HEK293T (cell line): ENCODE measurements around the gene PM20D2.

Experiments used
- CTCF ChIA-PET: fragments of 350-600 bp; formaldehyde crosslinking; extraction: SDS; loops from one replicate; lab custom pipeline; 2021; ENCODE audit warnings: antibody characterized with exemption, inconsistent platforms; lab: Yijun Ruan, JAX
- POLR2A ChIA-PET: fragments of 350-600 bp; formaldehyde crosslinking; extraction: SDS; loops from one replicate; lab custom pipeline; 2020; ENCODE audit warnings: antibody characterized with exemption, inconsistent platforms; lab: Yijun Ruan, JAX
- DNase-seq: peaks from one replicate; pipeline ENCODE4 v3.0.0; 2012; ENCODE audit warnings: mixed read lengths; ENCODE audit errors: extremely low spot score
- ARNT ChIP-seq: fragments of 450-650 bp; IDR thresholded peaks from 2 replicates; pipeline ENCODE4 v1.6.1; 2017; ENCODE audit warnings: mild to moderate bottlenecking
- BHLHE40 ChIP-seq: fragments of 450-650 bp; IDR thresholded peaks from 2 replicates; pipeline ENCODE4 v1.6.1; 2016; ENCODE audit warnings: mild to moderate bottlenecking, moderate library complexity, borderline replicate concordance
- CTBP1 ChIP-seq: fragments of 450-650 bp; IDR thresholded peaks from 2 replicates; pipeline ENCODE4 v1.6.1; 2016; ENCODE audit warnings: borderline replicate concordance
- ELF4 ChIP-seq: fragments of 450-650 bp; IDR thresholded peaks from 2 replicates; pipeline ENCODE4 v1.6.1; 2017; ENCODE audit warnings: antibody characterized with exemption
- FOXA1 ChIP-seq: fragments of 450-650 bp; IDR thresholded peaks from 2 replicates; pipeline ENCODE4 v1.6.1; 2016; ENCODE audit warnings: mild to moderate bottlenecking
- FOXK2 ChIP-seq: fragments of 450-650 bp; IDR thresholded peaks from 2 replicates; pipeline ENCODE4 v1.6.1; 2016; ENCODE audit warnings: mild to moderate bottlenecking
- FOXM1 ChIP-seq: fragments of 450-650 bp; IDR thresholded peaks from 2 replicates; pipeline ENCODE4 v1.6.1; 2017; ENCODE audit warnings: mild to moderate bottlenecking, borderline replicate concordance
- HDGF ChIP-seq: fragments of 450-650 bp; IDR thresholded peaks from 2 replicates; pipeline ENCODE4 v1.6.1; 2017; ENCODE audit warnings: antibody characterized with exemption, borderline replicate concordance
- L3MBTL2 ChIP-seq: fragments of 450-650 bp; conservative IDR thresholded peaks from 2 replicates; pipeline ENCODE4 v1.6.1; 2016; ENCODE audit warnings: mild to moderate bottlenecking
- LEF1 ChIP-seq: fragments of 450-650 bp; IDR thresholded peaks from 2 replicates; pipeline ENCODE4 v1.6.1; 2017; ENCODE audit warnings: mild to moderate bottlenecking, borderline replicate concordance
- NFRKB ChIP-seq: fragments of 450-650 bp; IDR thresholded peaks from 2 replicates; pipeline ENCODE4 v1.6.1; 2016; ENCODE audit warnings: mild to moderate bottlenecking, moderate library complexity
- PKNOX1 ChIP-seq: fragments of 450-650 bp; IDR thresholded peaks from 2 replicates; pipeline ENCODE4 v1.6.1; 2016
- SP1 ChIP-seq: fragments of 450-650 bp; IDR thresholded peaks from 2 replicates; pipeline ENCODE4 v1.6.1; 2017
- SUZ12 ChIP-seq: fragments of 450-650 bp; IDR thresholded peaks from 2 replicates; pipeline ENCODE4 v1.6.1; 2016; ENCODE audit warnings: mild to moderate bottlenecking
- TARDBP ChIP-seq: fragments of 450-650 bp; IDR thresholded peaks from 2 replicates; pipeline ENCODE4 v1.6.1; 2016
- ZNF384 ChIP-seq: fragments of 450-650 bp; IDR thresholded peaks from 2 replicates; pipeline ENCODE4 v1.6.1; 2016

PM20D2 gene

DNA sequence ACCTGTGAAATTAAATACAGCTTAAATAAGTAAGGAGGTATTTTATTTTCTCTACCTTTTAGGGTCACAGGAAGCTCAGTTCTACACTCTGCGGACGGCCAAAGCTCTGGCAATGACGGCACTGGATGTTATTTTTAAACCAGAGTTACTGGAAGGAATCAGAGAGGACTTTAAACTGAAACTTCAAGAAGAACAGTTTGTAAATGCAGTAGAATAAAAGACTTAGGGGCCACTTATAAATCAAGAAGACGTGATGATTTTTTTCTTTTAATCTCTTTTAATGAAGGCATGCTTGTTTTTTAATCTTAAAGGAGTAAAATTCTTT lies 16.2 kb downstream of the PM20D2 start:
- POLR2A ChIA-PET = interaction anchor here (1.7 kb wide), 1 partner anchor 16 kb away, joined by 7 read pairs; the partner anchor contains the start of gene PM20D2
- no peak for DNase-seq
- CTCF ChIA-PET = no interaction called here
- TF ChIP-seq TARDBP = no peak
- TF ChIP-seq HDGF = no peak
- TF ChIP-seq ZNF384 = no peak
- no peak for TF ChIP-seq FOXK2
- no peak for TF ChIP-seq BHLHE40
- TF ChIP-seq SP1 = no peak
- no peak for TF ChIP-seq NFRKB
- TF ChIP-seq LEF1 = no peak
- TF ChIP-seq FOXM1 = no peak
- TF ChIP-seq L3MBTL2 = no peak
- TF ChIP-seq PKNOX1 = no peak
- TF ChIP-seq ELF4 = no peak
- TF ChIP-seq ARNT = no peak
- no peak for TF ChIP-seq CTBP1

DNA sequence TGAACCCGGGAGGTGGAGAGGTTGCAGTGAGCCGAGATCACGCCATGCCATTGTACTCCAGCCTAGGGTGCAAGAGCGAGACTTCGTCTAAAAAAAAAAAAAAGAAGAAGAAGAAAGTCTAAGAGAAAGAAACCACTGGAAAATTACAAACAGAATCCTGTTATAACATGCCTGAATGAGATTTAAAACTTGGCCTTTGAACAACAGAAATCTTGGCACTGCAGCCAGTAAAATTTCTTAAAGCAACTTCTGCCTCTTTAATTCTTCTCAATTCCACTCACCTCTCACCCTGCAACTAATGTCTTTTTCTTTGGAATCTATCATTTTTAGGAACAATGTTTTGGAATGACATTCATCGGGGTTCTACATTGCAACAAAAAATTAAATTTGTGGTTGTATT lies 26.3 kb downstream of the PM20D2 start:
- TF ChIP-seq LEF1 (no peak), TARDBP (no peak), NFRKB (no peak), SP1 (no peak), CTBP1 (no peak), ELF4 (no peak), SUZ12 (no peak), BHLHE40 (no peak), FOXM1 (no peak), ZNF384 (no peak), L3MBTL2 (no peak), HDGF (no peak)
- ChIA-PET POLR2A (no interaction called here), CTCF (no interaction called here)
- DNase-seq = no peak

DNA sequence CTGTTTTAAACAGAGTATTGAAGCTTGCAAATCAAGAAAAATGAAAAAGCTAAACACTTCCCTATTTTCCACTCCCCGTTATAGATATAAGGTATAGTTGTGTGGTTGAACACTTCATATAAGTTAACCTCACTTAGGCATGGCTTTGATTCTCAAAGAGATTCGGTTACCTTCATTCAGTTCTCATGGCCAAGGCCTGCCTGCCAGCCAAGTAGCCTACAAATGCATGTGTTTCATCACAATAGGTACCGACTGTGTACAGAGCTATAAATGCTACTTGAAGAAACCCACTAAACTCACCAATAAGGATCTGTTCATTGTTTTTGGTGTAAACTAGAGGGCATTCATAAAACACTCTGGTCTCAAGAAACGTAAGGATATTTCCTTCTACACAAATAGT lies 27.8 kb downstream of the PM20D2 start:
- POLR2A ChIA-PET = no interaction called here

GRCh38 chr6:89180112-89180511 lies 34.3 kb downstream of the PM20D2 start:
- ChIA-PET CTCF (no interaction called here), POLR2A (no interaction called here)
- TF ChIP-seq SP1 = no peak
- TF ChIP-seq CTBP1 = no peak
- TF ChIP-seq FOXM1 = no peak
- no peak for DNase-seq

More for the DNA sequence above, 27.8 kb downstream of the PM20D2 start:
- DNase-seq = no peak
- CTCF ChIA-PET = no interaction called here
- no peak for TF ChIP-seq CTBP1
- no peak for TF ChIP-seq ELF4
- TF ChIP-seq SUZ12 = no peak
- no peak for TF ChIP-seq LEF1
- TF ChIP-seq FOXM1 = no peak

- TF ChIP-seq FOXA1 (no peak), LEF1 (no peak)
- CTCF ChIA-PET = no interaction called here
- POLR2A ChIA-PET = interaction anchor here (1.1 kb wide), 1 partner anchor 101 kb away, joined by 3 read pairs; the partner anchor contains the start of gene PNRC1
Observed at GRCh38 chr6:89180971-89181370, 35.1 kb downstream of the PM20D2 start.

DNA sequence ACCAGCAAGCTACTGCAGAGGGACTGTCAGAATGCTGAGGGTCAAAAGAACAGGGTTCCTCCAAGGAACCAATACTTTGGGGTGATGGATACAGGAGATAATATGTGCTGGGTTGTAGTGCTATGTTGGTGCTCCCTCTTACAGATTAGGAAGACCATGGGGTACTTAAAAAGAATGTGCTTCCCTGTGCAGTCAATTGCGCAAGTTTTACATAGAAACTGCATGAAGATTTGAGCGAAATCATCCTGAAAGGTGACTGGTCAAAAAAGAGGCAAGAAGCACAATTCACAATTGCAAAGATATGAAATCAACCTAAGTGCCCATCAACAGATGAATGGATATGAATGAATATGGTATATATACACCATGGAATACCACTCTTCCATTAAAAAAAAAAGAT lies 37.4 kb downstream of the PM20D2 start:
- ChIA-PET CTCF (no interaction called here), POLR2A (interaction anchor here (1.0 kb wide), 1 partner anchor 37 kb away, joined by 3 read pairs; the partner anchor contains the start of gene PM20D2)
- no peak for DNase-seq
- TF ChIP-seq LEF1 (no peak), SUZ12 (no peak), FOXA1 (no peak), SP1 (no peak), PKNOX1 (no peak), FOXM1 (no peak), ARNT (no peak), L3MBTL2 (no peak), CTBP1 (no peak), FOXK2 (no peak), TARDBP (no peak), NFRKB (no peak), ELF4 (no peak), ZNF384 (no peak), BHLHE40 (no peak), HDGF (no peak)

More at GRCh38 chr6:89180971-89181370, 35.1 kb downstream of the PM20D2 start:
- DNase-seq = no peak

- ChIA-PET CTCF (interaction anchor here (0.7 kb wide), 1 partner anchor 311 kb away, joined by 5 read pairs; no protein-coding TSS in a partner anchor), POLR2A (no interaction called here)
- no peak for TF ChIP-seq PKNOX1
- no peak for TF ChIP-seq NFRKB
- no peak for TF ChIP-seq FOXA1
- TF ChIP-seq L3MBTL2 = no peak
- no peak for TF ChIP-seq FOXM1
- TF ChIP-seq HDGF = no peak
- no peak for TF ChIP-seq TARDBP
- TF ChIP-seq ARNT = no peak
- TF ChIP-seq ELF4 = no peak
- no peak for TF ChIP-seq CTBP1
- TF ChIP-seq LEF1 = no peak
- TF ChIP-seq ZNF384 = no peak
- TF ChIP-seq BHLHE40 = no peak
- TF ChIP-seq SUZ12 = no peak
- no peak for TF ChIP-seq SP1
- DNase-seq = no peak
Observed at GRCh38 chr6:89184344-89184743, 38.5 kb downstream of the PM20D2 start.
